Erythroblast (primary cell): ENCODE results near the gene RALGPS1.

Source experiments
- DNase-seq, 2 experiments: peaks; one replicate each; lab custom pipeline; 2025; lab: John Stamatoyannopoulos, UW
- GATA1 ChIP-seq: IDR thresholded peaks from 2 replicates; pipeline ENCODE4 v1.6.1; 2011; ENCODE audit warnings: low read depth, mild to moderate bottlenecking, control low read depth, low read length, moderate library complexity
- POLR2A ChIP-seq: IDR thresholded peaks from 2 replicates; pipeline ENCODE4 v1.6.1; 2011; ENCODE audit warnings: mild to moderate bottlenecking, low read length

The RALGPS1 gene

DNA sequence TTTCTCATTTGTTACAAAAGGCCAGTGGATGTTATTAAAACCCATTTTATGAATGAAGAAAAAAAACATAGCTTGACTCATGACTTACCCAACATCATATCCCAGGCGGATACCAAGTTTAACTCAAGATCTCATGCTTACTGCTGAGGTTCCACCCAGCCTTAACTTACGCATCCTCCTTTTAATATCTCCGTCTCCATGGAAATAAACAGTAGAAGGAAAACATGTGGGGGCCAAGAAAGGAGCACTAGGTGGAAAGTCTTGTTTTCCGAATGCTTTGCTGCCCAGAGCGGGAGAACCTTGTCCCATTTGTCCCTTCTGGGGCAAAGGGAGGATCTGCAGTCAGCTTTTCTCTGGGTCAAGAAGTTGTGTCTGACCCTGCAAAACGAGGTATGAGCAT, 163.8 kb downstream of the RALGPS1 start:
- TF ChIP-seq GATA1 (no peak), POLR2A (no peak)
- no peak for DNase-seq

DNA sequence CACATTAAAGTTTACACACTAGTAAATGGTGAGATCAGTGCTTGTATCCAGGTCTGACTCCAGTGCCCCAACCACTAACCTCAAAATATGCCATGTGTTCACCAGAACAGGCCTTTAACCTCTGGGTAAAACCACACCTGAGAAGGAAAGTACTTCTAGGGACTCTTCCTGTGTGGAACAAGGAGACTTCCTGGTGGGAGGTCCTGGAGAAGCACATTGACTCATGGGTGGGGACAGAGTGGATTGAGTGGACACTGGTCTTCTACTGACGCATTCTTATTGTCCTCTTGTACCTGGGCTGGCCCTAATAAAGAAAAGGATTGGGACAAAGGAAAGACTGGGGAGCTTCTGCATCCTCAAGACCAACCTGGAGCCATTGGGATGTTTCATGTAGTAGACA, 164.4 kb downstream of the RALGPS1 start:
- TF ChIP-seq GATA1 (no peak), POLR2A (no peak)

DNA sequence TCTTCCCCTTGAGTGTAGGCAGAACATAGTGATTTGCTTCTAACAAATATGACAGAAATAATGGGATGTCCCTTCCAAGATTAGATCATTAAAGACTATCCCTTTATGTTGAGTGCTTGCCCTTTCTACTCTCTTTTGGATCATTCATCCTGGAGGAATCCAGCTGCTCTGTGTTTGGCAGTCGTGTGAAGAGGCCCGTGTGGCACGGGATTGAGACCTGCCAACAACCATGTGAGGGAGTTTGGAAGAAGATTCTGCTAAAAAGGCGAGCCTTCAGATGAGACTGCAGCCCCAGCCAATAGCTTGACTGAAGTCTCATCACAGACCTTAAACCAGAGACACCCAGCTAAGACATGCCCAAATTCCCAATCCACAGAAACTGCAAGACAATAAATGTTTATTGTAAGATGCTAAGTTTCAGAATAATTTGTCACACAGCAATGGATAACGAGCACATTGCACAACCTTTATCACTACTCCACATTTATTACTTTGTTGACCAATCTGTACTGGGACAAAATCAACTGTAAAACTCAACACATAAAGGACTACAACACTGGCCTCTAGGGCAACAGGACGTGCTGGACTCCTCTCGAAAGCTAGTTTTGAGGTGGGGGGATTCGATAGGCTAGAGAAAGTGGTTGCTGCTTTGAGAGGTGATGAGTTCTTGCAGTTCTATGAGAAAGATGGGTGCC, 165.0 kb downstream of the RALGPS1 start:
- DNase-seq: no peak
- no peak for TF ChIP-seq GATA1
- no peak for TF ChIP-seq POLR2A

More for the DNA sequence above, 164.4 kb downstream of the RALGPS1 start:
- DNase-seq: no peak

DNA sequence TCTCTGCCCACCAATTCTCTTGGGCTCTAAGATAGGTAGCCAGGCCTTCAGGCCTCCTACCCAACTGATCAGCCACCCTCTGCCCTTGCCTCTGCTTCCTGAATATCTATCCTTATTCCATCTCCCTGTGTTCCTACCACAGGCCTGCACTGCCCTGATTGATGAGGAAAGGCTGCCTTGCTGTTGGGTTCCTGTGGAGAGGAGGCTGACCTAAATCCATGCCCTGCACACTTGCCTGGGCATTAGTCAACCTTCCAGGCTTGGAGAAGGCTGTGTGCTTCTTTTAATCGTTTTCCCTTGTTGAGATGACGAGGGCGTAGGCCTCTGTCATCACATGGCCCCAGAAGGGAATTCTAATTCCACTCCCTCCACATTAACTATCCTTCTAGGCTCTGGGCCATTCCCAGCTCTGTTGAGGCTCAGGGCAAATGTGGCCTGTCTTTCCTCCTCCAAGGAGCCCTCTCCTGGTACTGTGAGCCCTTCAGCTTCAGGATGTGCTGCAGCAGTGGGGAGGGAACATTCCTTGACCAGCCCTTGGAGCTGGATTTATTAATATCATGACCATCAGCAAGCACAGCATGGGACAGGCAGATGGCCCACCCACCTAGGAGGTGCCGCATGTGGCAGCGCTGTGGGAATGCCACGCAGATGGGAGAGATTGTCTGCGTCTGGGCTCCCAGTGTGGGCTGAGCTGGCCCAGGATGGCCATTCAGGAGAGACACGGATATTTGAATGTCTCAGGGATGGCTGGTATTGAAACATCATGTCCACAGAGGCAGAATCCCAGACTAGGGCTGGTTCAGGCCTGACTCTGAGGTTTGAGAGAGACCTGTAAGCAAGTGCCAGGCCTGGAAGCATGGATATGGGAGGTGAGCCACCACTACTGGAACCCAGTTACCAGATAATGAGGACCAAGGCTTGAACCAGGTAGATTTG, 166.9 kb downstream of the RALGPS1 start:
- TF ChIP-seq GATA1 (no peak), POLR2A (no peak)
- no peak for DNase-seq

DNA sequence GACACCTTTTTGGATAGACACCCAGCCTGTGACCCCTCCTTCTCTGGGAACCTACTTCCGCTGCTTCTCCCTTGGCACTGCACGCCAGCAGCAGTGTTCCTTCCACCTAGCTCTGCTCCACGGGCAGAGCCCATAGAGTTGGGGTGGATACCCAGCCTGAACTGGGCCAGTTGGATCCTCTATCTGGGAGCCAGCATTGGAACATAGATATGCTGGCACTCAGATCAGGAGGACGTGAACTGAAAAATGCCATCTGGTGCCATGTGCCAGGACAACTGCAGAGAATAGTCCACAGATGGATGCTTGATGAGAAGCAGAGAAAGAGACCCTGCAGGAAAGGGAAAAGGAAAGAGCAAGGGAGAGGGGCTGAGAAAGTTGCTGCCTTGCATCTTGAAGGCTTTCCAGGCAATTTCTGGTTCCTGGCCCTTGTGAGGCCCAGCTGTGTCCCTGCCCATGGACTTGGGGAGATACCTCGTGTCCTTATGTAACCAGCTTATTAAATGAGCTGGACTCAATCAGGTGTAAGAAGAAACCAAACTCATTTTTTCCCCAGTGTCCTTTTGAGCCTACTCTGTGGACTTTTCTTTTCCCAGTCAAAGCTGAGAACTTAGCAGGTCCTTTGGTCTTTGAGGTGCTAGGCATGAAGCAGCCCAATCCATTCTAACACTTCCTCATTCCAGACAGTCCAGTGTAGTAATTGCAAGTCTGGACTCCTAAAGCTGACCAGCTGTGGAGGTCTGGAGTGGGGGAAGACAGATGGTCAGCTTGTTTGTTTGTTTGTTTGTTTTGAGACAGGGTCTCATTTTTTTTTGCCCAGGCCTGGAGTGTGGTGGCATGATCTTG, 168.8 kb downstream of the RALGPS1 start:
- no peak for DNase-seq
- TF ChIP-seq GATA1 (no peak), POLR2A (no peak)

DNA sequence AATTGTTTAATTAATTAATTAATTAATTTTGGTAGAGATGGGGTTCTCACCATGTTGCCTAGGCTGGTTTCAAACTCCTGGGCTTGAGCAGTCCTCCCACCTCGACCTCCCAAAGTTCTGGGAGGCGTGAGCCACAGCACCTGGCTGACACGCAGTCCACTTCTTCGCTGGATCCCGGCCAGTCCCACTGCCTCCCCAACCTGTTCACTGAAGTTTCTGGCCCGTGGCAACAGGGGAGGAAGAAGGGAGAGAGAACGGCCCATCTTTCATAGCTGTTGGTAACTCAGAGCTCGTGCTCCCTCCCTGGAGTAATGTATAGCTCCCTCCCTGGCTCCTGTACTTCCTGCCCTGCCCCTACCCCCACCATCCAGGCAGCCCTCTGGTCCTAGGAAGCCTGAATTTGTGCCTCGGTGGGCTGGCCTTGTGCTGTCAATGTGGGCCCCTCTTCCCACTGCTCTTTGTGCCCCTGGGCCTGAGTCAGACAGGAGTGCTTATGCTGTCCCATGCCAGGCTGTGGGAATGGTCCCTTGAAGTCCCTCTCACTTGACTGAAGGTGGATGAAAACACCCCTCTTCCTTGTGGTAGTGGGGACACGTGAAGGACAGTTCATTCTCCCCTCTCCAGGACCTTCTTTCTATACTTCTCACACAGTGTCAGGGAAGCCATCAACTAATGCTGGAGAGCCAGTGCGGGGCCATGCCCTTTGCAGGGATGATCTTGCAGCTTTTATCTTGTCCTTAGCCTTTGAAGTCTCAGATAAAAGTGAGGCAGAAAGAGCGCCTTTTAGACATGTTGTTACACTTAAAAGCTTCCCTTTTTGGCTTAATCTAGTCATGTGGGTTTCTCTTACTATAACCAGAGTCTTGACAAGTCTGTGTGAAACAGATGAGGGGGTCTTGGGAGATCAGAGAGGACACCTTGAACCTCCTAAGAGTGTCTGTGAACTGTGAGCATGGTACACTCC, 169.8 kb downstream of the RALGPS1 start:
- DNase-seq: no peak
- no peak for TF ChIP-seq POLR2A
- no peak for TF ChIP-seq GATA1

DNA sequence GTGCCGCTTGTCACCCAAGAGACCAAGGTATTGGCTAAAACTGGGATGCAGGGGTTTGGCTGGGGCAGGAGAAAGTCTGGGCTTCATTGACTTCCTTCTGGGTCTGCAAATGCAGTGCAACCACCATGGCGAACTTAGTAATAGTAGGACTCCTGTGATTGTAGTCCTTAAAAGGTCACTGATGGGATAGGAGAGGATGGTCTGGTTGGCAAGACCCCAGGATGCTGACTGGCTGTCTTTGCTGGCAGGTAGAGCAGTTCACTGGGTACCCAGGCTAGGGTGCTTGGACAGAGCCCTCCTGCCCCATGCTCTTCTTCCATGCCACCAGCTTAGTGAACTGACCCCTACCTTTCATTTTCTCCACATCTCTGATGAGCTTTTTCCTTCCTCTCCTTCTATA, 170.6 kb downstream of the RALGPS1 start:
- no peak for TF ChIP-seq POLR2A
- no peak for TF ChIP-seq GATA1

DNA sequence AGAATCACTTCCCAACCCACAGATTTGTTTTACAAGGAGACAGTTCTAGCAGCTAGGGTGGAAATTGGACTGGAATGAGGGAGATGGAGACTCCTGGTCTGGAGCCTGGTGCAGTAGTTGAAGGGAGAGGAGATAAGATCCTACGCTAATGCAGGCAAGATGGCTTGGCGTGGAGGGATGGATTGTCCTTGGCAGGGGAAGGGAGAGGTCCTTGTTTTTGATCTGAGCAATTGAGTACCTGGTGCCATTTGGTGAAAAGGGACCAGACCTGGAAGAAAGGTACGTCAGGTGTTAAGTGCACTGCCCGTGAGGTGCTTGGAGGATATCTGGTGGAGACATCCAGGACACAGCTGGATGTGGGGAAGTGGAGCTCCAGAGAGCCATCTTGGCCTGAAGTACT, 172.2 kb downstream of the RALGPS1 start:
- TF ChIP-seq GATA1: no peak
- DNase-seq: no peak

More for the DNA sequence above, 170.6 kb downstream of the RALGPS1 start:
- DNase-seq: no peak

DNA sequence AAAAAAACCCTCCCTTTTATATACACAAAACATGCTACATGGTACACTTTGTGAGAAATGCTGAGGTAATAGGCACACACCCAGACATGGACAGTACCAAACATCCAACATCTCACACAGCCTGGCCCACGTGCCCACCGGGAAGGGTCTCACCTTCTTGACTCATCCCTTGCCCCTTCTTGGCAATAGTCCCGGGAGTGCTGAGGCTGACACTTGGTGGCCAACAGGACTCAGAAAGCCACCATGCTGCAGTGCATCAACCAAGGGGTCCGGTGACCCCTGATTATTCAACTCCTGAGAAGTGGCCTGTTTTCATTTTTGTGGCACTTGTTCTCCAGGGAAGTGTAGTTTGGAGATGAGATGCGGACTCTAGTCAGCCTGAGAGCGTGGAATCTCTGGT, 172.8 kb downstream of the RALGPS1 start:
- TF ChIP-seq GATA1: no peak
- TF ChIP-seq POLR2A: no peak
- no peak for DNase-seq

DNA sequence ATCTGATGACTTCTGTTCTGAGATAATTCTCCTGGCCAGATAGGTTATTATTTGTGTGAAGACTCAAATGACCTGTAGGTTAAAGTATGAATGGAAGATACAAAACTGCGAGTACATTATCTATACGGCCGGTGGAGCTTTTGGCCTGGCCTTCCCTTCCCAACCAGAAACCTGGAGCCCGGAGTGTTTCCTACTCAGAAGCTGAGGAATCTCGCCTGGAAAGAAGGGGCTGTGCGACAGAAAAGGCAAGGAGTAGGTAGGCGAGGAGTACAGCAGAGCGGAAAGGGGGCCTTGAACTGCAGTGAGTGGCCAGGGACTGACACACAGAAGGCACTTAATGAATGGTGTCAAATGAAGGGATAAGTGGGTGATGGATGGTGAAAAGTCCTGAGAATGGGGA, 173.3 kb downstream of the RALGPS1 start:
- TF ChIP-seq POLR2A (no peak), GATA1 (no peak)
- no peak for DNase-seq

DNA sequence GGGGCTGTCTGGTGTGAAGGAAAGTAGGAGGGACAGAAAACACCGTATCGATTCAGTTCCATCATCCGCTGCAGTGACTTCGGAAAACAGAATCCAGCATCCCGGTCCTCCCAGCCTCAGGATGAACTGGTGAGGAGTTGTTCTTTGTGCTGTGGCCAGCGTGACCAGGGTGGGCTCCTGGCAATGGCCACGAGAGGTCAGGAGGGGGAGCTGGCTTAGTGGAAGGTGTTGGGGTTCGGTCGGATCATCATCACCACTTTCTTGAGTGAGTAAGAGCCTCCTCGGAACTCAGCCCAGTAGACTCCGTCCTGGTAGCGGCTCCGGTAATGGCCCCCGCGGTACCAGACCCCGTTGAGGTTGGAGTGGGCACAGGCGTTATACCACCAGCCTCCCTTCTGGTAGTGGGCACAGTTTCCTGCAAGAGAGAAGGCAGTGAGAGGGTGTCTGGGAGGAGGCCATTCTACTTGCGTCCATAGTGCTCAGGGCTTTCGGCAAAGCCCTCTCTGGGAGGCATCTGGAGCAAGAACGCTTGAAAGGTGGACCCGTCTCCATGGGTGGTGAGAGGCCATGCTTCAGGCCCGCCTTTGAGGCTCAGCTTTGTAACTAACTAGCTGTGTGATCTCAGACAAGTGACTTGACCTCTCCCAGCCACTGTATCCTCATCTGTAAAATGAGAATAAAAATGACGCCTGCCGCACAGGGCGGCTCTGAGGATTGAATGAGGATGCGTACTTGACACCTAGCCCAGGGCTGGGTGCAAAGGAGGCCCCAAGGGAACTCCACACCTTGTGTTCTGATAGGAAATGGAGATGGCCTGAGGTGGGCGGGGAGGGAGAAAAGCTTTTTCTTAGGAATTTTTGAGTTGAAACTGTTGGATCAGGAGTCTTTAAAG, 174.4 kb downstream of the RALGPS1 start:
- TF ChIP-seq GATA1: no peak
- TF ChIP-seq POLR2A: no peak

DNA sequence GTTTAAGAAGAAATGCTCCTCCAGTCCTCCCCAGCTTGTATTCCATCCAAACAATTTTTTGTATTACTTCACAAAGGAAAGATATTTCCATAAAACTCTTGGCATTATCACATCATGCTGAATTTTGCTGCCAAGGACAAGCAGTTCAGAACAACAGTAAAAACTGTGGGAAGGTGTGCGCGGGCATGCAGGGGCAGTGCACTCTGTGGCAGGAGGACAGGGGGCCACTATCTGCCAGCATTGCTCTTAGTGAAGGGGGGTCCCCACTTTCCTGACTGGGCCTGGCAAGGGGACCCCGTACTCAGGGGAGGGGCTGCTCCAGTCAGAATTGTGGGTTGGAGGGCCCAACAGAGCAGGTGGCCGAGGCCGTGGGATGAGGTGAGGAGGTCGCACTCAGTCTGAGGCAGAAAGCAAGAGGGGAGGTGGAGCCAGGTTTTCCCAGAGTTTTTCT, 175.1 kb downstream of the RALGPS1 start:
- no peak for TF ChIP-seq GATA1
- no peak for TF ChIP-seq POLR2A
- no peak for DNase-seq

More for the DNA sequence above, 174.4 kb downstream of the RALGPS1 start:
- DNase-seq: no peak
